Measurements from ENCODE around the gene ZEB2.

ZEB2 gene

GRCh38 chr2:144356402-144356801, 163.5 kb downstream of the ZEB2 start:
- Histone ChIP-seq H3K9ac (ENCODE audit: low read length) (no peak overlapping the region), H3K4me1 (ENCODE audit: insufficient read depth, low read length) (no peaks in the 10 kb centered on the region), H3K27me3 (ENCODE audit: control insufficient read depth in 1 of 2, insufficient read depth in 2 of 2, low read length in 2 of 2) (no peaks in the 10 kb centered on the region), H3K4me3 (ENCODE audit: low read depth in 1 of 2, low read length in 2 of 2) (no peak overlapping the region), H3K36me3 (ENCODE audit: insufficient read depth, low read length) (no peaks in the 10 kb centered on the region), H3K27ac (ENCODE audit: low read depth, low read length) (no peak overlapping the region), H3K9me3 (ENCODE audit: low read length) (no peaks in the 10 kb centered on the region)

GRCh38 chr2:144354953-144355352, 165.0 kb downstream of the ZEB2 start:
- Histone ChIP-seq H3K9me3 (ENCODE audit: low read length) (no peaks in the 10 kb centered on the region), H3K27ac (ENCODE audit: low read depth, low read length) (no peak overlapping the region), H3K4me1 (ENCODE audit: insufficient read depth, low read length) (no peaks in the 10 kb centered on the region), H3K27me3 (ENCODE audit: control insufficient read depth in 1 of 2, insufficient read depth in 2 of 2, low read length in 2 of 2) (no peaks in the 10 kb centered on the region), H3K36me3 (ENCODE audit: insufficient read depth, low read length) (no peaks in the 10 kb centered on the region), H3K4me3 (ENCODE audit: low read depth in 1 of 2, low read length in 2 of 2) (no peak overlapping the region), H3K9ac (ENCODE audit: low read length) (no peak overlapping the region)

- Histone ChIP-seq H3K9me3 (ENCODE audit: low read length) (no peaks in the 10 kb centered on the region), H3K4me1 (ENCODE audit: insufficient read depth, low read length) (no peaks in the 10 kb centered on the region), H3K9ac (ENCODE audit: low read length) (no peak overlapping the region), H3K4me3 (ENCODE audit: low read depth in 1 of 2, low read length in 2 of 2) (no peak overlapping the region), H3K36me3 (ENCODE audit: insufficient read depth, low read length) (no peaks in the 10 kb centered on the region), H3K27me3 (ENCODE audit: control insufficient read depth in 1 of 2, insufficient read depth in 2 of 2, low read length in 2 of 2) (no peaks in the 10 kb centered on the region), H3K27ac (ENCODE audit: low read depth, low read length) (no peak overlapping the region)
Measured at GRCh38 chr2:144351687-144352086, 168.2 kb downstream of the ZEB2 start.

- Histone ChIP-seq H3K27ac (ENCODE audit: low read depth, low read length) (no peak overlapping the region), H3K9me3 (ENCODE audit: low read length) (no peaks in the 10 kb centered on the region), H3K4me1 (ENCODE audit: insufficient read depth, low read length) (no peaks in the 10 kb centered on the region), H3K4me3 (ENCODE audit: low read depth in 1 of 2, low read length in 2 of 2) (no peak overlapping the region), H3K27me3 (ENCODE audit: control insufficient read depth in 1 of 2, insufficient read depth in 2 of 2, low read length in 2 of 2) (no peaks in the 10 kb centered on the region), H3K36me3 (ENCODE audit: insufficient read depth, low read length) (no peaks in the 10 kb centered on the region), H3K9ac (ENCODE audit: low read length) (no peak overlapping the region)
Measured at GRCh38 chr2:144350151-144350802, 169.6 kb downstream of the ZEB2 start.

GRCh38 chr2:144349674-144350073, 170.2 kb downstream of the ZEB2 start:
- H3K27me3 ChIP-seq (ENCODE audit: control insufficient read depth in 1 of 2, insufficient read depth in 2 of 2, low read length in 2 of 2): no peaks in the 10 kb centered on the region
- H3K9me3 ChIP-seq (ENCODE audit: low read length): no peaks in the 10 kb centered on the region
- H3K4me1 ChIP-seq (ENCODE audit: insufficient read depth, low read length): no peaks in the 10 kb centered on the region
- H3K36me3 ChIP-seq (ENCODE audit: insufficient read depth, low read length): no peaks in the 10 kb centered on the region
- no peak overlapping the region for H3K27ac ChIP-seq (ENCODE audit: low read depth, low read length)
- H3K9ac ChIP-seq (ENCODE audit: low read length): no peak overlapping the region
- H3K4me3 ChIP-seq (ENCODE audit: low read depth in 1 of 2, low read length in 2 of 2): no peak overlapping the region

GRCh38 chr2:144348846-144349245, 171.1 kb downstream of the ZEB2 start:
- H3K36me3 ChIP-seq (ENCODE audit: insufficient read depth, low read length): no peaks in the 10 kb centered on the region
- no peak overlapping the region for H3K9ac ChIP-seq (ENCODE audit: low read length)
- no peak overlapping the region for H3K4me3 ChIP-seq (ENCODE audit: low read depth in 1 of 2, low read length in 2 of 2)
- H3K4me1 ChIP-seq (ENCODE audit: insufficient read depth, low read length): no peaks in the 10 kb centered on the region
- H3K27ac ChIP-seq (ENCODE audit: low read depth, low read length): no peak overlapping the region
- no peaks in the 10 kb centered on the region for H3K9me3 ChIP-seq (ENCODE audit: low read length)
- no peaks in the 10 kb centered on the region for H3K27me3 ChIP-seq (ENCODE audit: control insufficient read depth in 1 of 2, insufficient read depth in 2 of 2, low read length in 2 of 2)

- Histone ChIP-seq H3K27me3 (ENCODE audit: control insufficient read depth in 1 of 2, insufficient read depth in 2 of 2, low read length in 2 of 2) (no peaks in the 10 kb centered on the region), H3K4me3 (ENCODE audit: low read depth in 1 of 2, low read length in 2 of 2) (no peak overlapping the region), H3K27ac (ENCODE audit: low read depth, low read length) (no peak overlapping the region), H3K9me3 (ENCODE audit: low read length) (no peaks in the 10 kb centered on the region), H3K9ac (ENCODE audit: low read length) (no peak overlapping the region), H3K4me1 (ENCODE audit: insufficient read depth, low read length) (no peaks in the 10 kb centered on the region), H3K36me3 (ENCODE audit: insufficient read depth, low read length) (no peaks in the 10 kb centered on the region)
Measured at GRCh38 chr2:144346229-144346628, 173.7 kb downstream of the ZEB2 start.

- Histone ChIP-seq H3K9me3 (ENCODE audit: low read length) (no peaks in the 10 kb centered on the region), H3K27me3 (ENCODE audit: control insufficient read depth in 1 of 2, insufficient read depth in 2 of 2, low read length in 2 of 2) (no peaks in the 10 kb centered on the region), H3K9ac (ENCODE audit: low read length) (no peak overlapping the region), H3K27ac (ENCODE audit: low read depth, low read length) (no peak overlapping the region), H3K4me1 (ENCODE audit: insufficient read depth, low read length) (no peaks in the 10 kb centered on the region), H3K4me3 (ENCODE audit: low read depth in 1 of 2, low read length in 2 of 2) (no peak overlapping the region), H3K36me3 (ENCODE audit: insufficient read depth, low read length) (no peaks in the 10 kb centered on the region)
Measured at GRCh38 chr2:144343145-144343544, 176.8 kb downstream of the ZEB2 start.

GRCh38 chr2:144341538-144341937, 178.4 kb downstream of the ZEB2 start:
- H3K9me3 ChIP-seq (ENCODE audit: low read length): no peaks in the 10 kb centered on the region
- no peaks in the 10 kb centered on the region for H3K4me1 ChIP-seq (ENCODE audit: insufficient read depth, low read length)
- H3K36me3 ChIP-seq (ENCODE audit: insufficient read depth, low read length): no peaks in the 10 kb centered on the region
- no peak overlapping the region for H3K9ac ChIP-seq (ENCODE audit: low read length)
- H3K27me3 ChIP-seq (ENCODE audit: control insufficient read depth in 1 of 2, insufficient read depth in 2 of 2, low read length in 2 of 2): no peaks in the 10 kb centered on the region
- no peak overlapping the region for H3K27ac ChIP-seq (ENCODE audit: low read depth, low read length)
- no peak overlapping the region for H3K4me3 ChIP-seq (ENCODE audit: low read depth in 1 of 2, low read length in 2 of 2)

- no peak overlapping the region for H3K4me3 ChIP-seq (ENCODE audit: low read depth in 1 of 2, low read length in 2 of 2)
- no peak overlapping the region for H3K9ac ChIP-seq (ENCODE audit: low read length)
- no peaks in the 10 kb centered on the region for H3K9me3 ChIP-seq (ENCODE audit: low read length)
- no peaks in the 10 kb centered on the region for H3K27me3 ChIP-seq (ENCODE audit: control insufficient read depth in 1 of 2, insufficient read depth in 2 of 2, low read length in 2 of 2)
- no peaks in the 10 kb centered on the region for H3K4me1 ChIP-seq (ENCODE audit: insufficient read depth, low read length)
- H3K36me3 ChIP-seq (ENCODE audit: insufficient read depth, low read length): no peaks in the 10 kb centered on the region
- H3K27ac ChIP-seq (ENCODE audit: low read depth, low read length): no peak overlapping the region
Measured at GRCh38 chr2:144339048-144339447, 180.9 kb downstream of the ZEB2 start.

- Histone ChIP-seq H3K9ac (ENCODE audit: low read length) (no peak overlapping the region), H3K9me3 (ENCODE audit: low read length) (no peaks in the 10 kb centered on the region), H3K4me1 (ENCODE audit: insufficient read depth, low read length) (peaks cover 10% of the 10 kb centered on the region), H3K27me3 (ENCODE audit: control insufficient read depth in 1 of 2, insufficient read depth in 2 of 2, low read length in 2 of 2) (no peaks in the 10 kb centered on the region), H3K27ac (ENCODE audit: low read depth, low read length) (no peak overlapping the region), H3K4me3 (ENCODE audit: low read depth in 1 of 2, low read length in 2 of 2) (no peak overlapping the region), H3K36me3 (ENCODE audit: insufficient read depth, low read length) (no peaks in the 10 kb centered on the region)
Measured at GRCh38 chr2:144334551-144334950, 185.4 kb downstream of the ZEB2 start.

Measured in muscle layer of colon (tissue), 2 donors.